ENCODE results near the gene ENAH.

- TF ChIP-seq CTCF (IDR thresholded peaks at IDR 0.05; ENCODE audit: low read depth, low read length), result no peak
- TF ChIP-seq EZH2phosphoT487 (IDR thresholded peaks at IDR 0.05; ENCODE audit: low read depth), result no peak
These were observed 185.5 kb downstream of the ENAH start for GRCh38 chr1:225467193-225468020.
